SK-N-SH (cell line): ENCODE results near the gene KLHDC8A.

Experiments used
- MEF2A ChIP-seq: IDR thresholded peaks from 2 replicates; pipeline ENCODE4 v1.4.0; 2012; ENCODE audit warnings: low read depth, borderline replicate concordance
- REST ChIP-seq: IDR thresholded peaks from 2 replicates; pipeline ENCODE4 v1.6.1; 2012; ENCODE audit warnings: mild to moderate bottlenecking, low read depth, low read length, moderate library complexity
- RXRA ChIP-seq: IDR thresholded peaks from 2 replicates; pipeline ENCODE4 v1.4.0; 2012; ENCODE audit warnings: low read depth, mild to moderate bottlenecking, borderline replicate concordance
- TAF1 ChIP-seq: IDR thresholded peaks from 2 replicates; pipeline ENCODE4 v1.6.1; 2012; ENCODE audit warnings: low read depth, mild to moderate bottlenecking, low read length, moderate library complexity, borderline replicate concordance
- TEAD4 ChIP-seq: IDR thresholded peaks from 2 replicates; pipeline ENCODE4 v1.4.0; 2012; ENCODE audit warnings: mild to moderate bottlenecking, borderline replicate concordance; ENCODE audit not compliant: insufficient read depth

GRCh38 chr1:205291596-205291995 lies 65.1 kb downstream of the KLHDC8A start:
- TF ChIP-seq TEAD4 (no peak), MEF2A (no peak), RXRA (no peak), REST (no peak), TAF1 (no peak)
